H1 (cell line): ENCODE results near the gene PAEP.

Experiments used
- EZH2 ChIP-seq: fragments of 200-600 bp; sonication (generic); IDR thresholded peaks from 2 replicates; pipeline ENCODE4 v1.7.1; 2012; ENCODE audit warnings: low read depth, mild to moderate bottlenecking, moderate library complexity, low read length, inconsistent platforms; ENCODE audit not compliant: severe bottlenecking
- GABPA ChIP-seq: IDR thresholded peaks from 2 replicates; pipeline ENCODE4 v1.6.1; 2011; ENCODE audit warnings: mild to moderate bottlenecking, low read length, moderate library complexity, borderline replicate concordance; ENCODE audit not compliant: insufficient read depth
- POLR2A ChIP-seq, 2 experiments: IDR thresholded peaks; 1 replicate in 1 of 2; 2 replicates in 1 of 2; pipeline ENCODE4 v1.6.1; 2011; ENCODE audit warnings: low read depth in 2 of 2, low read length in 2 of 2, mild to moderate bottlenecking in 2 of 2; ENCODE audit errors: control extremely low read depth in 1 of 2
- TF ChIP-seq, protein P1 (sequence below), 3 experiments: IDR thresholded peaks; 1 replicate in 2 of 3; 2 replicates in 1 of 3; pipeline versions ENCODE4 v1.5.1 to v1.6.1; 2011; ENCODE audit warnings: low read length in 3 of 3, mild to moderate bottlenecking in 3 of 3, inconsistent platforms in 2 of 3, low read depth in 1 of 3, moderate library complexity in 1 of 3; ENCODE audit not compliant: insufficient read depth in 1 of 3; ENCODE audit errors: control extremely low read depth in 1 of 3
- TF ChIP-seq, protein P2 (sequence below): fragments of 300-600 bp; sonication (generic); IDR thresholded peaks from 2 replicates; pipeline ENCODE4 v1.7.1; 2012; ENCODE audit warnings: low read length, moderate library complexity, mild to moderate bottlenecking, inconsistent platforms; ENCODE audit not compliant: insufficient replicate concordance

DNA sequence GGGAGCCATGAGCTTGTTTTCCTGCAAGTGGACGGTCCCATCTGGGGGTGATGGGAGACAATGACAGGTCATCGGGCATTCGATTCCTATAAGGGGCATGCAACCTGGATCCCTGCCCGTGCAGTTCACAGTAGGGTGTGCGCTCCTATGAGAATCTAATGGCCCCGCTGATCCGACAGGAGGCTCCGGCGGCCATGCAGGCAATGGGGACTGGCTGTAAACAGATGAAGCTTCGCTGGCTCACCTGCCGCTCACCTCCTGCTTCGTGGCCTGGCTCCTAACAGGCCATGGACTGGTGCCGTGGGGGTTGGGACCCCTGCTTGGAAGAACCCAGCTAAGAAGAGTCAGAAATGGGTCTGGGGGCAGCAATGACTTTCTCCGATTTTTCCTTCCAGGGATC is 21.0 kb downstream of the PAEP start:
- TF ChIP-seq GABPA, result no peak
- no peak for TF ChIP-seq POLR2A (IDR thresholded peaks at IDR 0.05; ENCODE audit: control extremely low read depth in 1 of 2, low read depth in 2 of 2, low read length in 2 of 2)
- TF ChIP-seq, protein P1, sequence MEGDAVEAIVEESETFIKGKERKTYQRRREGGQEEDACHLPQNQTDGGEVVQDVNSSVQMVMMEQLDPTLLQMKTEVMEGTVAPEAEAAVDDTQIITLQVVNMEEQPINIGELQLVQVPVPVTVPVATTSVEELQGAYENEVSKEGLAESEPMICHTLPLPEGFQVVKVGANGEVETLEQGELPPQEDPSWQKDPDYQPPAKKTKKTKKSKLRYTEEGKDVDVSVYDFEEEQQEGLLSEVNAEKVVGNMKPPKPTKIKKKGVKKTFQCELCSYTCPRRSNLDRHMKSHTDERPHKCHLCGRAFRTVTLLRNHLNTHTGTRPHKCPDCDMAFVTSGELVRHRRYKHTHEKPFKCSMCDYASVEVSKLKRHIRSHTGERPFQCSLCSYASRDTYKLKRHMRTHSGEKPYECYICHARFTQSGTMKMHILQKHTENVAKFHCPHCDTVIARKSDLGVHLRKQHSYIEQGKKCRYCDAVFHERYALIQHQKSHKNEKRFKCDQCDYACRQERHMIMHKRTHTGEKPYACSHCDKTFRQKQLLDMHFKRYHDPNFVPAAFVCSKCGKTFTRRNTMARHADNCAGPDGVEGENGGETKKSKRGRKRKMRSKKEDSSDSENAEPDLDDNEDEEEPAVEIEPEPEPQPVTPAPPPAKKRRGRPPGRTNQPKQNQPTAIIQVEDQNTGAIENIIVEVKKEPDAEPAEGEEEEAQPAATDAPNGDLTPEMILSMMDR (IDR thresholded peaks at IDR 0.05; ENCODE audit: control extremely low read depth in 1 of 3, insufficient read depth in 1 of 3, low read depth in 1 of 3, low read length in 3 of 3), result no peak
- TF ChIP-seq EZH2, result no peak
- TF ChIP-seq, protein P2, sequence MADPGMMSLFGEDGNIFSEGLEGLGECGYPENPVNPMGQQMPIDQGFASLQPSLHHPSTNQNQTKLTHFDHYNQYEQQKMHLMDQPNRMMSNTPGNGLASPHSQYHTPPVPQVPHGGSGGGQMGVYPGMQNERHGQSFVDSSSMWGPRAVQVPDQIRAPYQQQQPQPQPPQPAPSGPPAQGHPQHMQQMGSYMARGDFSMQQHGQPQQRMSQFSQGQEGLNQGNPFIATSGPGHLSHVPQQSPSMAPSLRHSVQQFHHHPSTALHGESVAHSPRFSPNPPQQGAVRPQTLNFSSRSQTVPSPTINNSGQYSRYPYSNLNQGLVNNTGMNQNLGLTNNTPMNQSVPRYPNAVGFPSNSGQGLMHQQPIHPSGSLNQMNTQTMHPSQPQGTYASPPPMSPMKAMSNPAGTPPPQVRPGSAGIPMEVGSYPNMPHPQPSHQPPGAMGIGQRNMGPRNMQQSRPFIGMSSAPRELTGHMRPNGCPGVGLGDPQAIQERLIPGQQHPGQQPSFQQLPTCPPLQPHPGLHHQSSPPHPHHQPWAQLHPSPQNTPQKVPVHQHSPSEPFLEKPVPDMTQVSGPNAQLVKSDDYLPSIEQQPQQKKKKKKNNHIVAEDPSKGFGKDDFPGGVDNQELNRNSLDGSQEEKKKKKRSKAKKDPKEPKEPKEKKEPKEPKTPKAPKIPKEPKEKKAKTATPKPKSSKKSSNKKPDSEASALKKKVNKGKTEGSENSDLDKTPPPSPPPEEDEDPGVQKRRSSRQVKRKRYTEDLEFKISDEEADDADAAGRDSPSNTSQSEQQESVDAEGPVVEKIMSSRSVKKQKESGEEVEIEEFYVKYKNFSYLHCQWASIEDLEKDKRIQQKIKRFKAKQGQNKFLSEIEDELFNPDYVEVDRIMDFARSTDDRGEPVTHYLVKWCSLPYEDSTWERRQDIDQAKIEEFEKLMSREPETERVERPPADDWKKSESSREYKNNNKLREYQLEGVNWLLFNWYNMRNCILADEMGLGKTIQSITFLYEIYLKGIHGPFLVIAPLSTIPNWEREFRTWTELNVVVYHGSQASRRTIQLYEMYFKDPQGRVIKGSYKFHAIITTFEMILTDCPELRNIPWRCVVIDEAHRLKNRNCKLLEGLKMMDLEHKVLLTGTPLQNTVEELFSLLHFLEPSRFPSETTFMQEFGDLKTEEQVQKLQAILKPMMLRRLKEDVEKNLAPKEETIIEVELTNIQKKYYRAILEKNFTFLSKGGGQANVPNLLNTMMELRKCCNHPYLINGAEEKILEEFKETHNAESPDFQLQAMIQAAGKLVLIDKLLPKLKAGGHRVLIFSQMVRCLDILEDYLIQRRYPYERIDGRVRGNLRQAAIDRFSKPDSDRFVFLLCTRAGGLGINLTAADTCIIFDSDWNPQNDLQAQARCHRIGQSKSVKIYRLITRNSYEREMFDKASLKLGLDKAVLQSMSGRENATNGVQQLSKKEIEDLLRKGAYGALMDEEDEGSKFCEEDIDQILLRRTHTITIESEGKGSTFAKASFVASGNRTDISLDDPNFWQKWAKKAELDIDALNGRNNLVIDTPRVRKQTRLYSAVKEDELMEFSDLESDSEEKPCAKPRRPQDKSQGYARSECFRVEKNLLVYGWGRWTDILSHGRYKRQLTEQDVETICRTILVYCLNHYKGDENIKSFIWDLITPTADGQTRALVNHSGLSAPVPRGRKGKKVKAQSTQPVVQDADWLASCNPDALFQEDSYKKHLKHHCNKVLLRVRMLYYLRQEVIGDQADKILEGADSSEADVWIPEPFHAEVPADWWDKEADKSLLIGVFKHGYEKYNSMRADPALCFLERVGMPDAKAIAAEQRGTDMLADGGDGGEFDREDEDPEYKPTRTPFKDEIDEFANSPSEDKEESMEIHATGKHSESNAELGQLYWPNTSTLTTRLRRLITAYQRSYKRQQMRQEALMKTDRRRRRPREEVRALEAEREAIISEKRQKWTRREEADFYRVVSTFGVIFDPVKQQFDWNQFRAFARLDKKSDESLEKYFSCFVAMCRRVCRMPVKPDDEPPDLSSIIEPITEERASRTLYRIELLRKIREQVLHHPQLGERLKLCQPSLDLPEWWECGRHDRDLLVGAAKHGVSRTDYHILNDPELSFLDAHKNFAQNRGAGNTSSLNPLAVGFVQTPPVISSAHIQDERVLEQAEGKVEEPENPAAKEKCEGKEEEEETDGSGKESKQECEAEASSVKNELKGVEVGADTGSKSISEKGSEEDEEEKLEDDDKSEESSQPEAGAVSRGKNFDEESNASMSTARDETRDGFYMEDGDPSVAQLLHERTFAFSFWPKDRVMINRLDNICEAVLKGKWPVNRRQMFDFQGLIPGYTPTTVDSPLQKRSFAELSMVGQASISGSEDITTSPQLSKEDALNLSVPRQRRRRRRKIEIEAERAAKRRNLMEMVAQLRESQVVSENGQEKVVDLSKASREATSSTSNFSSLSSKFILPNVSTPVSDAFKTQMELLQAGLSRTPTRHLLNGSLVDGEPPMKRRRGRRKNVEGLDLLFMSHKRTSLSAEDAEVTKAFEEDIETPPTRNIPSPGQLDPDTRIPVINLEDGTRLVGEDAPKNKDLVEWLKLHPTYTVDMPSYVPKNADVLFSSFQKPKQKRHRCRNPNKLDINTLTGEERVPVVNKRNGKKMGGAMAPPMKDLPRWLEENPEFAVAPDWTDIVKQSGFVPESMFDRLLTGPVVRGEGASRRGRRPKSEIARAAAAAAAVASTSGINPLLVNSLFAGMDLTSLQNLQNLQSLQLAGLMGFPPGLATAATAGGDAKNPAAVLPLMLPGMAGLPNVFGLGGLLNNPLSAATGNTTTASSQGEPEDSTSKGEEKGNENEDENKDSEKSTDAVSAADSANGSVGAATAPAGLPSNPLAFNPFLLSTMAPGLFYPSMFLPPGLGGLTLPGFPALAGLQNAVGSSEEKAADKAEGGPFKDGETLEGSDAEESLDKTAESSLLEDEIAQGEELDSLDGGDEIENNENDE, result no peak
